ENCODE results near the gene CGNL1. TPM values are rescaled to one million over a fixed set of nuclear protein-coding genes. Genes with fewer than 3 reads are reported as not detected.

The CGNL1 gene
- total RNA-seq, 1 experiment from 2014 or later, result 34.6 TPM

DNA sequence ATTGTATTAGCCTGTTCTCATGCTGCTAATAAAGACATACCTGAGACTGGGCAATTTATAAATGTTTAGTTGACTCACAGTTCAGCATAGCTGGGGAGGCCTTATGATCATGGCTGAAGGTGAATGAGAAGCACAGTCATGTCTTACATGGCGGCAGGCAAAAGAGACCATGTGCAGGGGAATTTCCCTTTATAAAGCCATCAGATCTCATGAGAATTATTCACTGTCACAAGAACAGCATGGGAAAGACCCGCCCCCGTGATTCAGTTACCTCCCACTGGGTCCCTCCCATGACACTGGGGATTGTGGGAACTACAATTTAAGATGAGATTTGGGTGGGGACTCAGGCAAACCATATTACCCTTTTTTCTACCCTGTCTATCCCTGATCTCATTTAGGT is 163.9 kb downstream of the CGNL1 start:
- no peaks in the 10 kb centered on the region for H3K9me3 ChIP-seq (ENCODE audit: control insufficient read depth, low read depth, low read length)
- H3K4me1 ChIP-seq (ENCODE audit: insufficient read depth, low read length), result no peaks in the 10 kb centered on the region
- no peak for DNase-seq
- H2BK15ac ChIP-seq (ENCODE audit: low read depth, low read length), result no peak overlapping the region
- no peak overlapping the region for H2BK120ac ChIP-seq (ENCODE audit: low read depth, low read length, poor library complexity, severe bottlenecking)
- H3K56ac ChIP-seq (ENCODE audit: insufficient read length, low read depth, low read length), result no peak overlapping the region
- H3K4me3 Mint-ChIP-seq, result no peak overlapping the region
- peaks cover 11 to 18% of the 10 kb centered on the region in 2 experiments for H3K4me1 Mint-ChIP-seq
- H3K4ac ChIP-seq (ENCODE audit: low read depth, low read length), result no peak overlapping the region
- no peak overlapping the region for H4K8ac ChIP-seq (replicated peaks; ENCODE audit: insufficient read length, low read depth, low read length)
- H3T11ph ChIP-seq (ENCODE audit: low read length), result no peak overlapping the region
- H3K23me2 ChIP-seq (ENCODE audit: insufficient read length, low read depth, low read length, poor library complexity, severe bottlenecking), result no peaks in the 10 kb centered on the region
- no peak overlapping the region for H2BK5ac ChIP-seq (ENCODE audit: insufficient read length, low read length)
- no peaks in the 10 kb centered on the region for H3K27me3 ChIP-seq (ENCODE audit: insufficient read depth, low read length)
- no peak overlapping the region for H4K5ac ChIP-seq (ENCODE audit: insufficient read length, low read depth, low read length)
- no peak overlapping the region for H3K14ac ChIP-seq (ENCODE audit: insufficient read depth, low read length)
- no peak overlapping the region for H3K23ac ChIP-seq (ENCODE audit: insufficient read length, low read depth, low read length)
- H4K20me1 ChIP-seq (ENCODE audit: control insufficient read depth, insufficient read depth, insufficient read length), result no peaks in the 10 kb centered on the region
- H3K79me1 ChIP-seq (ENCODE audit: insufficient read depth, low read depth, low read length, poor library complexity, severe bottlenecking), result no peaks in the 10 kb centered on the region
- H3K9me3 Mint-ChIP-seq, result no peaks in the 10 kb centered on the region
- no peak overlapping the region for H2AFZ ChIP-seq (ENCODE audit: low read length)
- no CpG with 5 or more reads among the region's 3 CpGs for WGBS (ENCODE audit: extremely low coverage, insufficient read length, low lambda C conversion rate)
- no peak overlapping the region for H2AK5ac ChIP-seq (ENCODE audit: insufficient read length, low read length)
- no peak overlapping the region for H3K9ac ChIP-seq (ENCODE audit: extremely low read depth, insufficient read length, low read length)
- H2BK12ac ChIP-seq (ENCODE audit: insufficient read length, low read depth, low read length), result no peak overlapping the region
- no peaks in the 10 kb centered on the region for H3K79me2 ChIP-seq (ENCODE audit: insufficient read depth, low read length)
- peaks cover 29 to 52% (median 47%) of the 10 kb centered on the region in 3 experiments for H3K36me3 Mint-ChIP-seq (ENCODE audit: insufficient read depth in 1 of 3, low read depth in 3 of 3)
- H3K27ac ChIP-seq (ENCODE audit: insufficient read length, low read depth, low read length), result no peak overlapping the region
- H4K91ac ChIP-seq (ENCODE audit: insufficient read length, low read depth, low read length), result no peak overlapping the region
- H3K18ac ChIP-seq (ENCODE audit: insufficient read length, low read depth, low read length), result no peak overlapping the region
- no peak overlapping the region for H2BK20ac ChIP-seq (ENCODE audit: low read depth, low read length, poor library complexity, severe bottlenecking)
- no peak overlapping the region for H3K27ac Mint-ChIP-seq
- peaks cover 2% of the 10 kb centered on the region; the same call in 1 of the 2 replicates for H3K27me3 Mint-ChIP-seq (ENCODE audit: low read depth)
- TF ChIP-seq, protein P1, sequence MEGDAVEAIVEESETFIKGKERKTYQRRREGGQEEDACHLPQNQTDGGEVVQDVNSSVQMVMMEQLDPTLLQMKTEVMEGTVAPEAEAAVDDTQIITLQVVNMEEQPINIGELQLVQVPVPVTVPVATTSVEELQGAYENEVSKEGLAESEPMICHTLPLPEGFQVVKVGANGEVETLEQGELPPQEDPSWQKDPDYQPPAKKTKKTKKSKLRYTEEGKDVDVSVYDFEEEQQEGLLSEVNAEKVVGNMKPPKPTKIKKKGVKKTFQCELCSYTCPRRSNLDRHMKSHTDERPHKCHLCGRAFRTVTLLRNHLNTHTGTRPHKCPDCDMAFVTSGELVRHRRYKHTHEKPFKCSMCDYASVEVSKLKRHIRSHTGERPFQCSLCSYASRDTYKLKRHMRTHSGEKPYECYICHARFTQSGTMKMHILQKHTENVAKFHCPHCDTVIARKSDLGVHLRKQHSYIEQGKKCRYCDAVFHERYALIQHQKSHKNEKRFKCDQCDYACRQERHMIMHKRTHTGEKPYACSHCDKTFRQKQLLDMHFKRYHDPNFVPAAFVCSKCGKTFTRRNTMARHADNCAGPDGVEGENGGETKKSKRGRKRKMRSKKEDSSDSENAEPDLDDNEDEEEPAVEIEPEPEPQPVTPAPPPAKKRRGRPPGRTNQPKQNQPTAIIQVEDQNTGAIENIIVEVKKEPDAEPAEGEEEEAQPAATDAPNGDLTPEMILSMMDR (conservative IDR thresholded peaks at IDR 0.05), result no peak
- H3K4me2 ChIP-seq (ENCODE audit: insufficient read depth, insufficient read length, low read length), result no peak overlapping the region
